Esophagus squamous epithelium (tissue), 4 donors: ENCODE results near the gene HLA-DOA.

Experiments
- POLR2A ChIP-seq, 4 donors: fragments of 450-650 bp; IDR thresholded peaks; one replicate each; pipeline ENCODE4 v1.6.1; 2017; ENCODE audit warnings: antibody characterized with exemption in 4 of 4, mild to moderate bottlenecking in 4 of 4, moderate library complexity in 3 of 4
- TF ChIP-seq, protein P1 (sequence below), 6 experiments: fragments of 450-650 bp in 4 of 6; fragments of 200-600 bp in 2 of 6; sonication (generic) in 2 of 6; IDR thresholded peaks; one replicate each; pipeline ENCODE4 v1.5.1; 2016 to 2019; ENCODE audit warnings: antibody characterized with exemption in 6 of 6, mild to moderate bottlenecking in 4 of 6, moderate library complexity in 4 of 6

DNA sequence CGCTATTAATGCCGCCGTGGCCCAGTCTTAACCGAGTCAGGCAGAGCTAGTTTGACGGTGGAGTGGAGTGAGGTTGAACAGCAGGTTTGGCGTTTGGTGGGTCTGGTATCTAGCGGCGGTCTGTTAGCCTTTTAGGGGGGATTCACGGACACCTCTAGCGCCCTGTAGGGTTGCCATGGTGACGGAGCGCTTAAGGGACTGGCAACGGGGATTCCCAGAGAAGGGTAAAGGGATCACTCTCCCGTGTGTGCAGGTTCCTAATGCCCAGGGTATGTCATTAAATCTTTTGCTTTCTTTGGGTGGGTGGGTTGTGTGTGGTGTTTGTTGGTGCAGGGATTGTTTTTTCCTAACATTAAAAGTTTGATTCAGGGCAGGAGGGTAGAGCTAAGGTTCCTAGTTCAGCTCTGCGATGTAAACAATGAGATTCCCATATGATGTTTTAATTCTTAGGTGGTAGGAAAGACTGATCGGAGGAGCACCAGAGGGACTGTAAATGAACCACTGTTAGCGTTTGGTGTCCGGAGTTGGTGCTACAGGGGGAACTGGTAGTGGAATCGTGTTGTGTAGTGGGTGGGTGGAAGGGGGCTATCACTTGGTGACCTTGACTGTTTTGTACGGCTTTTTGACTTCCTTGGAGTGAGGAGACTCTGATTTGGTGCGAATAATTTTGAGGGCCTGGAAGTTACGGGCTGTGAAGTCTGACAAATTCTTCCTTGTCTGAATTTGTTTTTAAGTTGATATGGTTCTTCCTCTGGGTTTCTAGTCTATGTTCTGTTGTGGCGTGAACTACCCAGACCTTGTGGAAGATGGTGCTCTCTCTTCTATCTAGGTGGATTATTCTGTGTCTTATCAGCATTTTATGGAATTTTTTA is 36.0 kb downstream of the HLA-DOA start:
- TF ChIP-seq, protein P1, sequence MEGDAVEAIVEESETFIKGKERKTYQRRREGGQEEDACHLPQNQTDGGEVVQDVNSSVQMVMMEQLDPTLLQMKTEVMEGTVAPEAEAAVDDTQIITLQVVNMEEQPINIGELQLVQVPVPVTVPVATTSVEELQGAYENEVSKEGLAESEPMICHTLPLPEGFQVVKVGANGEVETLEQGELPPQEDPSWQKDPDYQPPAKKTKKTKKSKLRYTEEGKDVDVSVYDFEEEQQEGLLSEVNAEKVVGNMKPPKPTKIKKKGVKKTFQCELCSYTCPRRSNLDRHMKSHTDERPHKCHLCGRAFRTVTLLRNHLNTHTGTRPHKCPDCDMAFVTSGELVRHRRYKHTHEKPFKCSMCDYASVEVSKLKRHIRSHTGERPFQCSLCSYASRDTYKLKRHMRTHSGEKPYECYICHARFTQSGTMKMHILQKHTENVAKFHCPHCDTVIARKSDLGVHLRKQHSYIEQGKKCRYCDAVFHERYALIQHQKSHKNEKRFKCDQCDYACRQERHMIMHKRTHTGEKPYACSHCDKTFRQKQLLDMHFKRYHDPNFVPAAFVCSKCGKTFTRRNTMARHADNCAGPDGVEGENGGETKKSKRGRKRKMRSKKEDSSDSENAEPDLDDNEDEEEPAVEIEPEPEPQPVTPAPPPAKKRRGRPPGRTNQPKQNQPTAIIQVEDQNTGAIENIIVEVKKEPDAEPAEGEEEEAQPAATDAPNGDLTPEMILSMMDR (IDR thresholded peaks at IDR 0.05) = no peak
- no peak for TF ChIP-seq POLR2A (IDR thresholded peaks at IDR 0.05)
